Mesendoderm (in vitro differentiated cells): ENCODE results near the gene LETMD1.

ENCODE experiments used
- DNase-seq: peaks from one replicate; pipeline ENCODE4 v3.0.0; 2013
- H2AK5ac ChIP-seq: 2 replicates; pipeline ENCODE4 v1.6.1; 2013; ENCODE audit warnings: low read length, inconsistent platforms
- H2BK120ac ChIP-seq: 2 replicates; pipeline ENCODE4 v1.6.1; 2013; ENCODE audit warnings: low read depth, mild to moderate bottlenecking, low read length, moderate library complexity, mixed read lengths
- H2BK15ac ChIP-seq: replicated peaks from 2 replicates; pipeline ENCODE4 v1.6.1; 2013; ENCODE audit warnings: low read depth, mild to moderate bottlenecking, moderate library complexity
- H2BK5ac ChIP-seq: 2 replicates; pipeline ENCODE4 v1.6.1; 2013; ENCODE audit warnings: low read length, inconsistent platforms
- H3K18ac ChIP-seq: 2 replicates; pipeline ENCODE4 v1.6.1; 2013; ENCODE audit warnings: mild to moderate bottlenecking, low read length, mixed read lengths
- H3K23ac ChIP-seq: one replicate; pipeline ENCODE4 v1.6.1; 2013; ENCODE audit warnings: low read length
- H3K27ac ChIP-seq: 2 replicates; pipeline ENCODE4 v1.5.1; 2013; ENCODE audit warnings: low read depth, mild to moderate bottlenecking, inconsistent platforms, low read length, moderate library complexity
- H3K27me3 ChIP-seq: 2 replicates; pipeline ENCODE4 v1.6.1; 2013; ENCODE audit warnings: low read length, control low read depth, mild to moderate bottlenecking, inconsistent platforms; ENCODE audit not compliant: insufficient read depth, poor library complexity
- H3K36me3 ChIP-seq: 2 replicates; pipeline ENCODE4 v1.6.1; 2013; ENCODE audit warnings: low read length, inconsistent platforms; ENCODE audit not compliant: control insufficient read depth, insufficient read depth
- H3K4ac ChIP-seq: one replicate; pipeline ENCODE4 v1.6.1; 2013; ENCODE audit warnings: low read depth, mild to moderate bottlenecking, low read length, moderate library complexity
- H3K4me1 ChIP-seq: 2 replicates; pipeline ENCODE4 v1.6.1; 2013; ENCODE audit warnings: low read depth, low read length, inconsistent platforms; ENCODE audit not compliant: control insufficient read depth
- H3K4me2 ChIP-seq: 2 replicates; pipeline ENCODE4 v1.6.1; 2013; ENCODE audit warnings: low read length
- H3K4me3 ChIP-seq: 2 replicates; pipeline ENCODE4 v1.5.1; 2013; ENCODE audit warnings: mild to moderate bottlenecking, low read length
- H3K56ac ChIP-seq: one replicate; pipeline ENCODE4 v1.6.1; 2013; ENCODE audit warnings: low read length
- H3K79me1 ChIP-seq: 2 replicates; pipeline ENCODE4 v1.6.1; 2013; ENCODE audit warnings: low read length, inconsistent platforms
- H3K79me2 ChIP-seq: 2 replicates; pipeline ENCODE4 v1.6.1; 2013; ENCODE audit warnings: mild to moderate bottlenecking, low read length; ENCODE audit not compliant: control insufficient read depth, insufficient read depth
- H3K9ac ChIP-seq: 2 replicates; pipeline ENCODE4 v1.6.1; 2013; ENCODE audit warnings: low read length, inconsistent platforms
- H4K5ac ChIP-seq: one replicate; pipeline ENCODE4 v1.6.1; 2013; ENCODE audit warnings: low read length
- H4K8ac ChIP-seq: one replicate; pipeline ENCODE4 v1.6.1; 2013; ENCODE audit warnings: low read depth, mild to moderate bottlenecking, control low read depth, low read length, moderate library complexity
- WGBS: extraction: QIAGEN DNeasy Blood & Tissue Kit; methylation state at CpG from one replicate; pipeline ENCODE4 v1.1.7; 2013; ENCODE audit warnings: low lambda C conversion rate, missing lambda C conversion rate; ENCODE audit not compliant: insufficient coverage; ENCODE audit errors: extremely low coverage; 5-methylcytosine and 5-hydroxymethylcytosine counted together

The LETMD1 gene

DNA sequence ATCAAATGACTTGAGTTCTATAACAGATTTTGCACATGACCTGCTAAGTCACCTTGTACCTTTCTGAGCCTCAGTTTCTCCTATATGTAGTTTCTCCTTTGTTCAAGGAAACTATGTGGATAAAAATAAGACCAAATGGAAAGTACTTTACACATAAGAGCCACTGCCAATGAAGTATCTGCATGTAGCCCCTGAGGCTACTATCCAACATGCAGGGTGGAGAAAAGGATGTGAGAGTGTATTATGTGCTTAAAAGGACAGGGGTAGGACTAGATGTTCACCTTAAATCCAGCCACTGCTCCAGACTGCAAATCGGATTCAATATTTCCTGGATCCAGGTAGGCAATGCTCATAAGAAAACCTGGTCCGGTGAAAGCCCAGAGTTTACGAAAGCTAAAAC lies 43.1 kb upstream of the LETMD1 start:
- DNase-seq: peak; percentile 23
- no peak overlapping the region for H2BK120ac ChIP-seq
- H3K4me3 ChIP-seq: no peak overlapping the region
- H4K5ac ChIP-seq: no peak overlapping the region
- no peak overlapping the region for H3K18ac ChIP-seq
- no peak overlapping the region for H2BK15ac ChIP-seq
- no CpG with 5 or more reads among the region's 3 CpGs for WGBS
- no peak overlapping the region for H2AK5ac ChIP-seq
- H3K79me2 ChIP-seq: no peaks in the 10 kb centered on the region
- no peak overlapping the region for H4K8ac ChIP-seq
- H3K56ac ChIP-seq: no peak overlapping the region
- H3K79me1 ChIP-seq: no peaks in the 10 kb centered on the region
- H3K4me2 ChIP-seq: no peak overlapping the region
- H3K9ac ChIP-seq: no peak overlapping the region
- H2BK5ac ChIP-seq: no peak overlapping the region
- peaks cover 3% of the 10 kb centered on the region for H3K4me1 ChIP-seq
- no peak overlapping the region for H3K23ac ChIP-seq
- no peaks in the 10 kb centered on the region for H3K36me3 ChIP-seq
- H3K27me3 ChIP-seq: no peaks in the 10 kb centered on the region
- H3K27ac ChIP-seq: no peak overlapping the region
- H3K4ac ChIP-seq: no peak overlapping the region

DNA sequence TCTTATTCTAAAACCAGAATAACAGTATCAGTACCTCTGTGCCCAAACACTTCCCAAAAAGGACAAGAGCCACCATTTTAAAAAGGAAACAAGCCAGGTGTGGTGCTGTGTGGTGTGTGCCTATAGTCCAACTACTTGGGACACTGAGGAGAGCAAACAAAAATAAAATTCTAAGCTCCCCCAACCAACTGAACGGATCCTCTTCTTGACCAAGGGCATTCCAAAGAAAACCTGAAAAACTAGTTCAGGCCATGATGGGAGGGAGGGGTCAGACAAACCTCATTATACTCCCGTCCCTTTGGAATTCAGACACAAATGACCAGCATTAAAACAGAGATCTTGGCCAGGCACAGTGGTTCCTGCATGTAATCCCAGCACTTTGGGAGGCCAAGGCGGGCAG lies 42.5 kb upstream of the LETMD1 start:
- no CpG with 5 or more reads among the region's 3 CpGs for WGBS
- Histone ChIP-seq H4K5ac (no peak overlapping the region), H3K4ac (no peak overlapping the region), H4K8ac (no peak overlapping the region), H3K23ac (no peak overlapping the region), H2BK5ac (no peak overlapping the region), H2BK120ac (no peak overlapping the region), H3K79me2 (no peaks in the 10 kb centered on the region), H2BK15ac (no peak overlapping the region), H3K4me2 (no peak overlapping the region), H3K36me3 (no peaks in the 10 kb centered on the region), H3K27ac (no peak overlapping the region), H3K9ac (no peak overlapping the region), H3K56ac (peak overlapping the region; percentile 42), H3K79me1 (no peaks in the 10 kb centered on the region), H2AK5ac (no peak overlapping the region), H3K4me3 (no peak overlapping the region), H3K4me1 (peaks cover 3% of the 10 kb centered on the region), H3K27me3 (no peaks in the 10 kb centered on the region), H3K18ac (no peak overlapping the region)
- peak; percentile 85 for DNase-seq

DNA sequence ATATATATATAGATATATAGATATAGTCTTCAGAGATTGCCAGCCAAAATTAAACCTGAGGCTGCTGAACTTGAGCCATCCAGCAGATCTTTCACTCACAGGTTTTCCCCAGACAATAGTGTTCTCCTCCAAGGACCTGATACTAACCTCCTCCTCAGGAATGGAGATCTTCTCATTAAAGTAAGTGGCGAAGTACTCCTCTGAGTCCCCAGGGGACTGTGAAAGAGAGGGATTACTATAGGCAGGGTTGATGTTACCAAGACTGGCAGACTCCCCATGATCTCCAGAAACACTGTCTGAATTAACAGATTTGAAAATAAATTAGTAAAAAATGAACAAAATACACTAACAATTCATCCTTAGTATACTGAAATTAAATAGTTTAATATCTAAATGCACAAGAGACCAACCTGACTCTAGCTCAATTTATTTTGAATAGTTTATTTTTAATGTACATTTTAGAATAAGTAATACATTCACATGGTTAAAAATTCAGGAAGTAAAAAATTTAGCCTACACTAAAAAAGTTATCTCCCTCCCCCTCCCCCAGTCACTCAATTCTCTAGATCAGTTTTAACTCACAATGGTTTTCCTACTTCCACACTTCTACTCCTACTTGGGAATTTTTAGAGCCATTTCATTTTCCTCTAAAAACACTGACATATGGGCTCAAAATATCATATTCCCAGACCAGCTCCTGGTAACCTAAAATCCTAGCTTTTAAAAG lies 39.6 kb upstream of the LETMD1 start:
- H3K23ac ChIP-seq: no peak overlapping the region
- H3K18ac ChIP-seq: no peak overlapping the region
- H4K8ac ChIP-seq: no peak overlapping the region
- no peak overlapping the region for H3K4me2 ChIP-seq
- H3K9ac ChIP-seq: no peak overlapping the region
- H3K36me3 ChIP-seq: no peaks in the 10 kb centered on the region
- H3K79me1 ChIP-seq: peaks cover 5% of the 10 kb centered on the region
- H2BK5ac ChIP-seq: no peak overlapping the region
- H3K27me3 ChIP-seq: no peaks in the 10 kb centered on the region
- H2AK5ac ChIP-seq: no peak overlapping the region
- no peak overlapping the region for H3K27ac ChIP-seq
- no peak overlapping the region for H4K5ac ChIP-seq
- H3K56ac ChIP-seq: no peak overlapping the region
- no peak overlapping the region for H2BK120ac ChIP-seq
- H3K4me3 ChIP-seq: no peak overlapping the region
- no CpG with 5 or more reads among the region's 1 CpG for WGBS
- no peaks in the 10 kb centered on the region for H3K79me2 ChIP-seq
- no peak overlapping the region for H2BK15ac ChIP-seq
- no peak for DNase-seq
- H3K4me1 ChIP-seq: peaks cover 3% of the 10 kb centered on the region
- H3K4ac ChIP-seq: no peak overlapping the region

- H4K5ac ChIP-seq: no peak overlapping the region
- H3K79me1 ChIP-seq: peaks cover 5% of the 10 kb centered on the region
- H3K18ac ChIP-seq: no peak overlapping the region
- H3K36me3 ChIP-seq: no peaks in the 10 kb centered on the region
- H3K4me3 ChIP-seq: no peak overlapping the region
- WGBS: no CpG with 5 or more reads among the region's 8 CpGs
- no peak overlapping the region for H3K23ac ChIP-seq
- no peak overlapping the region for H3K9ac ChIP-seq
- H2BK5ac ChIP-seq: no peak overlapping the region
- no peak overlapping the region for H3K4ac ChIP-seq
- H3K4me1 ChIP-seq: peaks cover 3% of the 10 kb centered on the region
- H3K4me2 ChIP-seq: no peak overlapping the region
- no peak for DNase-seq
- H4K8ac ChIP-seq: no peak overlapping the region
- H3K56ac ChIP-seq: no peak overlapping the region
- no peaks in the 10 kb centered on the region for H3K27me3 ChIP-seq
- H2BK15ac ChIP-seq: no peak overlapping the region
- no peak overlapping the region for H3K27ac ChIP-seq
- H2AK5ac ChIP-seq: no peak overlapping the region
- no peak overlapping the region for H2BK120ac ChIP-seq
- H3K79me2 ChIP-seq: no peaks in the 10 kb centered on the region
Observed at GRCh38 chr12:51009056-51009440, 39.1 kb upstream of the LETMD1 start.

DNA sequence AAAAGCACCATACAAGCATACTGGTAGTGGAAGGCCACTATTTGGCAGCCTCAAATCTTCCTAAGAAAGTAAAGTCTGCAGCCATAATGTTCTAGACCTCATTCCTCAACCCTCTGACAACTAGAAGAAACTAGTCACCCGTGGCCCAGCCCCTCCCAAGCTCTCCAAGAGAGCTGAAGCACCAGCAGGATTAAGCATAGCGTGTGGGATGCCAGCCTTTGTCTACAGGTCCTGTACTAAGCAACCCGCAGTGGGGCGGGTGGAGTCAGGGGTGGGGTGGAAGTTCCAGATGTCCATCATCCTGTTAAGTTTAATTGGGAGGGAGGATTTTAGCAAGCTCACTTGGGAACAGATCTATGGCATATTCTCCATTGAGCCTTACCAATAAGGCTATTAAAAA lies 36.2 kb upstream of the LETMD1 start:
- no peak overlapping the region for H4K5ac ChIP-seq
- no peak overlapping the region for H3K56ac ChIP-seq
- no peak overlapping the region for H3K9ac ChIP-seq
- no peak overlapping the region for H2BK5ac ChIP-seq
- no peak overlapping the region for H2AK5ac ChIP-seq
- no peak for DNase-seq
- H2BK15ac ChIP-seq: no peak overlapping the region
- H3K79me2 ChIP-seq: peaks cover 3% of the 10 kb centered on the region
- no peak overlapping the region for H2BK120ac ChIP-seq
- H3K18ac ChIP-seq: no peak overlapping the region
- no peaks in the 10 kb centered on the region for H3K36me3 ChIP-seq
- H3K27me3 ChIP-seq: no peaks in the 10 kb centered on the region
- H3K4me2 ChIP-seq: no peak overlapping the region
- no CpG with 5 or more reads among the region's 4 CpGs for WGBS
- H3K4ac ChIP-seq: no peak overlapping the region
- no peak overlapping the region for H3K27ac ChIP-seq
- H3K23ac ChIP-seq: no peak overlapping the region
- H4K8ac ChIP-seq: no peak overlapping the region
- H3K79me1 ChIP-seq: peaks cover 5% of the 10 kb centered on the region
- no peak overlapping the region for H3K4me3 ChIP-seq
- no peaks in the 10 kb centered on the region for H3K4me1 ChIP-seq
